ENCODE results near the gene ANKRD36C.
"Not testable (repeated sequence)": the region's sequence is repeated elsewhere in the genome, so short reads cannot be mapped to it uniquely, and the experiment has no call there.

DNA sequence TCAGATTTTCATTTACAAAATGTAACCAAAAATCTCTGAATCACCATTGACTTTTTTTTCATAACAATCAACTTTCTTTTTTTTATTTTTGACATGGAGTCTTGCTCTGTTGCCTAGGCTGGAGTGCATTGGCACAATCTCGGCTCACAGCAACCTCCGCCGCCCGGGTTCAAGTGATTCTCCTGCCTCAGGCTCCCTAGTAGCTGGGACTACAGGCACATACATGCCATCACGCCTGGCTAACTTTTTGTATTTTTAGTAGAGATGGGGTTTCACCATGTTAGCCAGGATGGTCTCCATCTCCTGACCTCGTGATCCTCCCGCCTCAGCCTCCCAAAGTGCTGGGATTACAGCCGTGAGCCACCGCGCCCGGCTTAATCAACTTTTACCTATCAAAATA, 51.7 kb downstream of the ANKRD36C start:
- not testable (repeated sequence) for TF ChIP-seq TCF4 (CRISPR knock-in tag; IDR thresholded peaks at IDR 0.05; ENCODE audit: borderline replicate concordance); ARNTL (CRISPR knock-in tag; IDR thresholded peaks at IDR 0.05; ENCODE audit: borderline replicate concordance, low read depth)
